Lung microvascular endothelial cell (primary cell): Measurements from ENCODE around the gene MIDN. TPM values are rescaled to one million over a fixed set of nuclear protein-coding genes. Genes with fewer than 3 reads are reported as not detected.

Experiments
- DNase-seq, 2 donors: peaks; one replicate each; pipeline versions ENCODE4 v3.0.0 to v3.0.0-alpha.2; 2010; ENCODE audit warnings: low read depth in 2 of 2
- total RNA-seq: library from RNA; depleted of rRNA; stranded (reverse); fragments of >200 nt; gene quantifications from 2 replicates; pipeline ENCODE4 v1.2.1, GENCODE V29; 2014

MIDN gene
- total RNA-seq, 1 donor from 2014 or later, result 3.2 TPM

DNA sequence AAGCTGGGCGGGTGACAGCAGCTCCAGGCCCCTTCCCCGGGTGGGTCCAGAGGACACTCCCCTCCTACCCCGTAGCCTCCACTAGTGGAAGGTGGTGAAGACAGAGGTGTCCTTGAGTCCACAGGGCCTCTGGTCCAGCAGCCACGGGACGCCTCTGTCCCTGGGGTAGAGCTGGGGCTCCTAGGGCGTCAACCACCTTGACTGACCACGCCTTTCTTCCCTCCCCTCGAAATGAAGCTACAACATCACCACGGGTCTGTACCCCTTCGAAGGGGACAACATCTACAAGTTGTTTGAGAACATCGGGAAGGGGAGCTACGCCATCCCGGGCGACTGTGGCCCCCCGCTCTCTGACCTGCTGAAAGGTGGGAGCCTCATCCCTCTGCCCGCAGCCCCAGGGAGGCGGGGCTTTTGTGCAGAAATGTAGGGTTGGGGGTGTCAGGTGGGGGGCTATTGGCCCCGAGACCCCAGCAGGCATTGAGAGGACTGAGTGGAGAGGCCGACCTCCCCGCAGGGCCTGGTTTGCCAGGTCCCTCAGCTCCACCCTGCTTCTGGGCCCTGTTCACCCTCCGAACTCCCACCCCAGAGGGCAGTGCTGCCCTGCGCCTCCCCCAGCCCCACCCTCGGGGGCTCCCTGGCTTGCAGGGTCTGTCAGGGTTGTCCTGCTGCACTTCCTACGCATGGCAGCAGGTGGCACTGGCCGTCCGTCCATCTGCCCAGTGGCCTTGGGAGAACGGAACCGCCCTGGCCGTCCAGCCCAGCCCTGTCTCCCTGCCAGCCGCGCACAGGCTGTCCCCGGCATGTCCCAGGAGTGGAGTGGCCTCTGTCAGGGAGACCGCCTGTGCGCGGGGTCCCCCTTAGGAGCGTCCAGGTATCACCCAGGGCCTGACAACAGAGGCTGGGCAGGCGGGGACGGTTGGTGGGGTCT, 27.1 kb upstream of the MIDN start:
- peak; percentile 76 to 86 for DNase-seq

DNA sequence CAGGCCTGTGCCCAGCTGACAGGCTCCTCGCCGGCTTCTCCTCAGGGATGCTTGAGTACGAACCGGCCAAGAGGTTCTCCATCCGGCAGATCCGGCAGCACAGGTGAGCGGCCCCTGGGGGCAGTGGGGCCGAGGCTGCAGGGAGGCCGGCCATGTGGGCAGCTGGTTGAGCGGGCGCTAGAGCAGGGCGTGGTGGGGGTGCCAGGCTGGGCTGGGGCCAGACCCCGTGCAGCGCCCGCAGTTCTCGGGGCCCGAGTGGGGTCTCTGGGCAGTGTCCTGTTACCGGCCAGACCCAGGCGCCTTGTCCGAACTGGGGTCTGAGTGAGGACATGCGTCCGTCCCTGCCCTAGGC, 26.5 kb upstream of the MIDN start:
- DNase-seq, result no peak

DNA sequence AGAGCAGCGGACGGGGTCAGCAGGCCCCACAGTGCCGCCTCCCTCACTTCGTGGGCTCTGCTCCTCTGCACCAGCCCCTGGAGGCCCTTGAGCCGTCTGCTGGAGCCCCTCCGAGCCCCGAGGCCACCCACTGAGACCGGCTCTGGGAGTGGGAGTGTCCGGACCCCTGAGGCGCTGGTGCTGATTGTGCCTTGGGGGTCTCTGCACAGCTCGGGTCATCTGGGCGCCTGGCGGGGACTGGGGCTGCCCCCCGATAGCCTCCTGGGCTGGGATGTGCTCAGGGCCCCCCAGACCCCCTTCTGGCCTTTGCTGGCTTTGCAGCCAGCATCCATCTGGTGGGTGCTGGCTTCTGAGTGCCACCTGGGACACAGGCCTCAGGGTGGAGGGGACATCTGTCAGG, 26.0 kb upstream of the MIDN start:
- DNase-seq, result no peak

DNA sequence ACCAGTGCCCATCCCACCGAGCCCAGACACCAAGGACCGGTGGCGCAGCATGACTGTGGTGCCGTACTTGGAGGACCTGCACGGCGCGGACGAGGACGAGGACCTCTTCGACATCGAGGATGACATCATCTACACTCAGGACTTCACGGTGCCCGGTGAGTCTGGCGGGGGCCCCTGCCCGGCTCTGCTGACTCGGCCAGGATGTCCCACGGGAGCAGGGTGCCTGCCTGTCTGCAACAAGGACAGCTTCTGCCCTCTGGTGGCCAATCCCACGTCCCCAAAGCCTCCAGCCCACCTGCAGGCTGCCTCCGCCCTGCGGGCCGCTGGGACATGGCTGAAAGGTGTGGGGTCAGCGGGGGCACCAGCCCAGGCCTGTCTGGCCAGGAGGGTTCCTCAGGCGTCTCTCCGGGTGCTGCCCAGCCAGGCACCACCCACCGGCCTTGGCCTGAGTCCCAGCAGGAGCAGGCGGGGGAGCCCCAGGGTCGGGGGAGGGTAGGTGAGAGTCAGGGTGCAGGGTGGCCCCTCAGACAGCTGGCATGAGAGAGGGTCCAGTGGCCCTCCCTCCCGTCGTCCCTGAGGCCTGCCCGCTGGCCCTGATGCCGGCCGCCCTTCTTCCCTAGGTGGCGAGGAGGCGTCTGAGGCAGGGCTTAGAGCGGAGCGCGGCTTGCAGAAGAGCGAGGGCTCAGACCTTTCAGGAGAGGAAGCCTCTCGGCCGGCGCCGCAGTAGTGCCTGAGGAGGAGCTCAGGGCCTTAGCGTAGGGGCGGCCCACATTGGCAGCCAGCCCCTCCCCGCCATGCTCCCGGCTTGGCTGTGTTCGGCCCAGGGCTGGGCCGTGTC, 25.1 kb upstream of the MIDN start:
- peak; percentile 60 to 78 for DNase-seq

DNA sequence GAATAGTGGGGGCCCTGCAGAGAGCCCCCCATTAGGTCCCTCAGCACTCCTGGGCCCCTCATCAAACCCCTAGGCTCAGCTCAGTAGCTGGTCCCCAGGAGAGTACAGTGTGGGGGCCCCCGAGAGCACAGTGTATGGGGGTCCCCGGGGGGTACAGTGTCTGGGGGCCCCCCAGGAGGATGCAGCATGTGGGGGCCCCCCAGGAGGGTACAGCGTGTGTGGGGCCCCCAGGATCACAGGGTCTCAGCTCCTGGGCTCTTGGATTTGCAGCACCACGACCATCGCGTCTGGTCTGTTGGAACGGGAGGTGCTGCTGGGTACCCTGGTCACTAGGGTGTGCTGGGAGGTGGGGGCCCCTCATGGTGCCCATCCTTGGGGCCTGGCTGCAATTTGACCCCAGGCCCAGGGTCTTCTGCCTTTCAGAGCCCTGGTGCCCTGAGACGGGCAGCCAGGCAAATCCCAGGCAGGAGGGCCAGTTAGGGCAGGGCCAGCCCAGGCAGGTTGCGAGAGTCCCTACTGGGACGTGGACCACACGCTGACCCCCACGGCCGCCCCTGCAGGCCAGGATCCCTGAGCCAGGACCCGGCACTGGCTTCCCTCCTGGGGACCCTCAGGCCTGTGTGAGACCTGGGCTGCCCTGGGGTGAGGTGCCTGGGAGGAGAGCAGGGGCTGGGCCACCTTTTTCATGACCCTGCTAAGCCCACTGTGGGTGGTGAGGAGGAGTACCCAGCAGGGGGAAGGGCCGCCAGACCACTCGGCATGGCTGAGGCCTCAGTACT, 24.1 kb upstream of the MIDN start:
- DNase-seq, result no peak

DNA sequence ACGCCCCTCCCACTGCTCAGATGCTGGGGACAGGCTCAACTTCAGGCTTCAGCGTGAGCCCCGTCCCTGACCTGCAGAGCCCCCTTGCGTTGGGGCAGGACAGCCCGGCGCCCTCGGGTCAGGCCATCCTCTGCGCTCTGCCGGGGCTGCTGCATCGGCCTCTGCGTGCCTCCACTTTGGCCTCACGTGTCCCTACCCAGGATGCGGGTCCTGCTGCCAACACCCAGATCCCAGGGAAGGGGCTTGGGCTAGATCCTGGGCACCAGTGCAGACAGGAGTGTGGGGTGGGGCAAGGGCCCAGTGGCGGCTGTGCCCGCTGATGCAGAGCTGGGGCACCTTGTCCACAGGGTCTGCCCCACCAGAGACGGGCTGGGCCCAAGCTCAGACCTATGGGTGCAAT, 23.5 kb upstream of the MIDN start:
- no peak for DNase-seq

DNA sequence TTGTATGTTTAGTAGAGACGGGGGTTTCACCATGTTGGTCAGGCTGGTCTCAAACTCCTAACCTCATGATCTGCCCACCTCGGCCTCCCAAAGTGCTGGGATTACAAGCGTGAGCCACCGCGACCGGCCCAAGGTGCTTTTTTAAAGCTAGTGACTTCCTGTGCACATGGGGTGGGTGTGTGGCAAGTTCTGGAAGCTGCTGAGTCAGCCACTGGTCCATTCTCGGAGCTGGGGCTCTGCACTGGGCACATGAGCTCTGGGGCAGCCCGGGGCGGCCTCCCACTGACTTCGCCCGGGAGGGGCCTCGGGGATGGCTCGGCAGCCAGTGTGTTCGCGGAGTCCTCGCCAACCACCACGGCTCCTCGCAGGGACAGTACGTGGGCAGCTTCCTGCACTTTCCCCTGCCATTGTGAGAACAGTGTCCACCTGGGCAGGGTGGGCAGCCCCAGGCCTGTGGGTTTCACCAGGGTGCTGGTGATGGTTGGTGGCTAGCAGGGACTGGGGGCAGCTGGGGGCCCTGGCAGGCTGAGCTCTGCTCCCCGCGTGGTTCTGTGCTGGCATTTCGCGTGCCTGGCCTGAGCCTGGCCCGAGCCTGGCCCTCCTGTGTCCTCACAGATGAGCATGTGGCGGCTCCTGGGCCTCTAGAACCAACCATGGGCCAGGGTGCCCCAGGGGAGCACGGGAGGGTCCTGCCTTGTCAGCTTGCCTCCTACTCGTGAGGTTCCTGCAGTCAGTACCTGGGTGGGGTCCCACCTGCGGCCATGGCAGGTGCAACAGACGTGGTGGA, 22.8 kb upstream of the MIDN start:
- no peak for DNase-seq

DNA sequence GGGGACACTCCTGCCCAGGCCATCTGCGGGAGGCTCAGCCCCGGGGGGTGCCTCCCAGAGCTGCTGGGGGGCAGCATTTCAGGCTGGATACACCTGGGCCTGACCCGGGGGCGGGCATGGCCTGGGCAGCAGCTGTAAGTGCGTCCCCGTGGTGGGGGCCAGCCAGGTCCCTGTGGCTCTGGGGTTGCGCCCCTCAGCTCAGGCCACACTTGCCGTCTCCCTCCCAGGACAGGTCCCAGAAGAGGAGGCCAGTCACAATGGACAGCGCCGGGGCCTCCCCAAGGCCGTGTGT, 22.2 kb upstream of the MIDN start:
- no peak for DNase-seq

DNA sequence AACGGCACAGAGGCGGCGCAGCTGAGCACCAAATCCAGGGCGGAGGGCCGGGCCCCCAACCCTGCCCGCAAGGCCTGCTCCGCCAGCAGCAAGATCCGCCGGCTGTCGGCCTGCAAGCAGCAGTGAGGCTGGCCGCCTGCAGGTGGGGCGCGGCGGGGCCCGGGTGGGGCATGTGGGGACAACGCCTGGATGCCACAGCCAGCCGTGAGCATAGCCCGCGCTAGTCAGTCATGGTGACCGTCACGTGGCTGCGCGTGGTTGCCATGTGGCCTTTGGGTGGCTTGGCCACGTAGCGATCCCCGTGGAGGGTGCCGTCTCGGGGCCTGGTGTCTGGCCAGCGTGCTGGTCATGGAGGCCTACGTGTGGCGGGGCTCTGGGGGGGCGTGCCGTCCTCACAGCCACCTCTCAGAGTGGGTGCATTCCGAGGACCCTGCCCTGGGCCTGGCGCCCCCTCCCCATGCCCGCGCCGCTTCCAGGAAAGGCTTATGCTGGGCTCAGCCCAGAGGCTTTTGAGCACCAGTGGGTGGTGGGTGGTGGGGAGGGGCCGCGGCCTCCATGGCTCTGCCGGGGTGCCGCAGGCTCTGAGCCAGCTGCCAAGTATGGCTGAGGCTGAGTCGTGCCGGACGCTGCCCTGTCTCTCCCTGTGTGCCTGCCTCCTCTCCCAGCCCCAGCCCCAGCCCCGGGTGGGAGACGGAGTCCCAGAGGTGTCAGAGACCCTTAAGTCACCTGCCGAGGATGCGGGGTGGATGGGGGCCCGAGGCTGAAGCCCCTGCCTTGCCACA, 21.7 kb upstream of the MIDN start:
- DNase-seq, result no peak

DNA sequence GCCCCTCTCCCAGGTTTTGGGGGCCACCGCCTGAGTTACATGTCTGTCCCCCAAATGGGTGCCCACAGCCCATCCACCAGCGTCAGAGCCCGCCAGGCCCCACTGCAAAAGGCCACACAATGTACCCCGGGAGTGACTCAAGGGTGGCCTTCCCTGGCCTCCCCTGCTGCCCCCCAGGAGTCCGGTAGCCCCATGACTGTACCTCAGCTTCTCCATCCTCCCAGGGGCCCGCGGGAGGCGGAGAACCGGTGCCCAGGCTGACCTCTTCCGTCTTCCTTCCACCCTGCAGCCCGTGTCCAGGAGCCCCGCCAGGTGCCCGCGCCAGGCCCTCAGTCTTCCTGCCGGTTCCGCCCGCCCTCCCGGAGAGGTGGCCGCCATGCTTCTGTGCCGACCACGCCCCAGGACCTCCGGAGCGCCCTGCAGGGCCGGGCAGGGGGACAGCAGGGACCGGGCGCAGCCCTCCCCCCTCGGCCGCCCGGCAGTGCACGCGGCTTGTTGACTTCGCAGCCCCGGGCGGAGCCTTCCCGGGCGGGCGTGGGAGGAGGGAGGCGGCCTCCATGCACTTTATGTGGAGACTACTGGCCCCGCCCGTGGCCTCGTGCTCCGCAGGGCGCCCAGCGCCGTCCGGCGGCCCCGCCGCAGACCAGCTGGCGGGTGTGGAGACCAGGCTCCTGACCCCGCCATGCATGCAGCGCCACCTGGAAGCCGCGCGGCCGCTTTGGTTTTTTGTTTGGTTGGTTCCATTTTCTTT, 20.9 kb upstream of the MIDN start:
- DNase-seq, result no peak

DNA sequence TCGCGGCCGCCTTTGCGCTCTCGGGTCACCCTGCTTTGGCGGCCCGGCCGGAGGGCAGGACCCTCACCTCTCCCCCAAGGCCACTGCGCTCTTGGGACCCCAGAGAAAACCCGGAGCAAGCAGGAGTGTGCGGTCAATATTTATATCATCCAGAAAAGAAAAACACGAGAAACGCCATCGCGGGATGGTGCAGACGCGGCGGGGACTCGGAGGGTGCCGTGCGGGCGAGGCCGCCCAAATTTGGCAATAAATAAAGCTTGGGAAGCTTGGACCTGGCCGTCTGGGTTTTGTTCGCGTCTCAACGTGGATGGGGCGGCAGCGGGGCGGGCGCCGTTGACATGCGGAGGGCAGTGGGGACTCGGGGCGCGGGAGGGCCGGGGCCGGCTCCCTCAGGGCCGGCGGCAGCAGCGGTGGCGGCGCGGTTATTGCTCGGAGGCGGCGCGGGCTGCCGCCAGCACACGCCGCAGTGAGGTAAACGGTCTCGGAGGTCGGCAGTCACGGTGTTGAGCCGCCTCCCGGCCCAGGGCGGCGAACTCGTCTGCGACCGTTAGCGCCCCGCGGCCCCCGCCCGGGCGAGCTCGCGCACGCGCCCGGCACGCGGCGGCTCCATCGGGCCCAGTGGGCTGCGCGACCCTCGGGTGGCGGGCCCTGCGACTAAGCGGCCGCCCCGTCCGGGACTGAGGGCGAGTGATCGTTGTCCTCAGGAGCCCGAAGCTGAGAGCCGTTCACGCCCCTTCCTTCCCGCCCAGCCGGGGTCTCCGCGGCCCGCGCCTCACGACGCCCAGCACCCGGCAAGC, 20.0 kb upstream of the MIDN start:
- no peak for DNase-seq

DNA sequence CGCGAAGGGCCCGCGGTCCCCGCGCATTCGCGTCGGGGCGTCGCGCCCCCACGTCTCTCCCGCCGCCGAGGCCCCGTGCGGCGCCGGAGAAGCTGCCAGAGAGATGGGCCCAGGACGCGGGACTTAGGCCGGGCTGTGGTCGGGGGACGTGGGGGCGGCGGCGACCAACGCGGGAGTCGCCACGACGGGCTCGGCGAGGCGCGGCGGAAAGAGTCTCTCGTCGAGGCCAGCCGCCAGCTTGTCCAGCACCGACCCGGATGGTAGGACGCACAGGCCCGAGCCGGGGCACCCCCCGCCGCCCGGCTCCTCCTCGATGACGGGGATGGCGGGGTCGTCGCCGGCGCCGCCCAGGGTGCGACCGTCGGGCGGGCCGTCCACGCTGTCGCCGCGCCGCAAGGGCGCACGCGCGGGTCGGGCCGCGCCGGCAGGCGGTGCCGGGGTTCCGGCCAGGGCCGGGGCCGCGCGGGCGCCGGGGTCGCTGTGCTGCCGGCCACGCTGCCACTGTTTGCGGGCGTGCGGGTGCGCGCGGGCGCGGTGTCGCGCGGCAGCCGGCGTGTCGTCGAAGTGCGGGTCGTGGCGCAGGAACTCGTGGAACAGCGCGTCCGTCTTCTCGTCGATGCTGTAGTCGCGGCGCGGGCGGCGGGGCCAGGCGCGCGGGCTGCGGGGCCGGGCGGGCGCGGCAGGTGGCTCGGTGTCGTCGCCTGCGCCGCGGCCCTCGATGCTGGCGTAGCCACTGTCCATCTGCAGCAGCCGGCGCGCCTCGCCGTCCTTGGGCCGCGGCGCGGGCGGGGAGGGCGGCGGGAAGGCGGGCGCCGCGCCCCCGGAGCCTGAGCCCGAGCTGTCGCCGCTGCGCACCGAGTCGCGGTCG, 19.1 kb upstream of the MIDN start:
- no peak for DNase-seq

DNA sequence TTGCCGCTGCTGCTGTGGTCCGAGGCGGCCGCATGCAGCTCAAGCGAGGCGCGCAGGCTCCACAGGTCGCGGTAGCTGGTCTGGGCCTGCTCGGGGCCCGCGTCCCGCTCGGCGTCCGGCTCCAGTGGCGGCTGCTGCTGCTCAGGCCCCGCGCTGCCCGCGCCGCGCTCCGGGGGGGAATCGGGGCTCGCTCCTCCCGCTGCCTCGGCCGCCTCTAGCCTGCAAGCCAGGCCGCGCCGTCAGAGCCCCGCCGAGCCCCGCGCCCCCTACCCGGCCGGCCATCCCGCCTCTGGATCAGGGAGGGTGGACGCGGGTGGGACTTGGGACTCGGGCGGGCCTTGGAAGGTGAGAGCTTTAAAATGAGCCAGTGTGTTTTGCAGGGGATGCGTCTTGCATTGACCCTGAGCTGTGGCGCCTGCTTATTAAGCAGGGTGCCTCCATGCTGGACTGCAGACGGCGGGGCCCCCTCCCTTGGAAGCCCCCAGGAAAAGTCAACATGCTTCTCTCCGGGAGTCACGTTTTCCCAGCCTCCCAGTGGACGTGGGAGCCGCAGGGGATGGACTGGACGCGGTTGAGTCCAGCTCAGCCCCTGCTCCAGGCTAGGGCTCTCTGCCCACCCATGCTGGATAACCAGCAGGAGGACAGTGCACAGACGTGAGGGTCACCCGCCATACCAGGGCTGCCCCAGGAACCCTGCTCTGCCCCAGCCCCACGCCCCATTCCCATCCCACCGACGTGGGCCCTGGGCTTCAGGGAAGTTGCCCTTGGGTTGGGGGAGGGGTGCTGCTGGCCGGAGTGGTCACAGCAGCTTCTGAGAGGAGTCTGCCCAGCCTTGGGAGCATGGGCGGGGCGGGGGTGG, 18.2 kb upstream of the MIDN start:
- DNase-seq, result no peak

DNA sequence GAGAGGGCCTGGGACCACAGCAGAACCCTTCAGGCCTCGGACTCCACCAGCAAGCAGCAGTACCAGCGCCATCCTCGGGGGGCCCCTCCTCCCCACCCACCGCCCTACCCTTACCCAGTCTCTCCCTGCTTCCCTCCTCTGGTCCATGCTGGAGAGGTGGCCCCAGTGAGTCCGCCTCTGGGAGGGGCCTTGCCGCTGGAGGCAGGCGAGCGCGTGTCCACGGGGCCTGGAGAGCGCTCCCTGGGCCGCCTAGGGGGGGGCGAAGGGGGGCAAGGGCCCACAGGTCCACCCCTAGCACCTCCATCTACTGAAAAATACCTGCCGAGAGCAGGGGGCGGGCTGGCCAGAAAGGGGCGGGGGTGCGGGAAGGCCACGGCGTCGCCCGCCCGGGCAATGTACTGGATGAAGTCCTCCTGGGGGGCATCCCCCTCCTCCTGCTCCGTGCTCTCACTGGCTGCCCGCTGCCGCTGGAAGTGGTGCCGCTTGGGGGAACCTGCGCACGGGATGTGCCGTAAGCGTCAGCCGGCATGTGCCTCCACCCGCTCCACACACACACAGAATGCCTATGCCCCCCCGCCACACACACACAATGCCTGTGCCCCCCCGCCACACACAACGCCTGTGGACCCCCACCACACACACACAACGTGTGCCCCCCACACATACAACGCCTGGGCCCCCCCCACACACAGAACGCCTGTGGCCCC, 17.4 kb upstream of the MIDN start:
- no peak for DNase-seq

DNA sequence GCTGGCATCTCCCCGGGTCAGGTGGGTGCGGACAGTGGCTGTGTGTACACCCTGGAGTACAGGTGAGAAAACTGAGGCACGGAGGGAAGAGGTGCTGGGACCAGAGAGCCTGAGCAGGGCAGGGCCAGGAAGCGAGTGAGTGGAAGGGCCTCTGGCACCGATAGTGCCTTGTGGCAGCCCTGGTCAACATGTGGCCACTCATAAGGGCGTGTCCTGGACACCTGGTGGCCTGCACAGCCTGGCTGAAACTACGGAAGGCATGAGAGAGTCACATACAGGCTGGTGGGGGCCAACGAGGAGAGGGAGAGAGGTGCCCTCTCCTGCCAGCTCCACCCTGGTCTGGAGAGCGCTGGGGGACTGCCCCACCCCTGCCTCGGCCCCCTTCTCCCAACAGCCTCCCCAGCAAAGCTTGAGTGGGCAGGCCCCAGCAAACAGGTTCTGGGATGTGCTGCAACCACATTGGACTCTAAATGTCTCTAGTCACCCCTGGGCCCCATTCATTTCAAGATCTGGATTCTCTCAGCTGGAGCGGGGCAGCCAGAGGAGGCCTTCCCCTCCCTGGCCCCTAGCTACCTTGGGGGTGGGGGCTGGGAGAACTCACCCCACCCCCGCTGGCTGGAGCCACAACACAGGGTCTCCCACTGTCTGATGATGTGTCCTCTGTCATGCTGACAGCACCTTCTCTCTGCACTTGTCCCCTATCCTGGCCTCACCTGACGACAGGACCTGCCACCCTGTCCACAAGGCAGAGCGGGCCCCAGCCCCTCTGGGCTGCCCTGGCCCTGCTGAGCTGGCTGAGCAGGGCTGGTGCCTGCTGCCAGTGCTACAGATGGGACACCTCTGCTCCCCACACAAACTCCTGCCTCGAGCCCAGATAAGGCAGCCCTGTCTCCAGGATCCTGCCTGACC, 16.4 kb upstream of the MIDN start:
- no peak for DNase-seq
